Neural cell (in vitro differentiated cells): Measurements from ENCODE around the gene ITGB3. TPM values are rescaled to one million over a fixed set of nuclear protein-coding genes. Genes with fewer than 3 reads are reported as not detected.

ENCODE experiments used
- H2AFZ ChIP-seq: fragments of 200-600, 300-800 bp; sonication (generic), shearing (Covaris generic); 2 replicates; pipeline ENCODE4 v1.6.0; 2014; ENCODE audit warnings: low read depth, mild to moderate bottlenecking, antibody characterized with exemption, low read length, moderate library complexity
- H3F3A ChIP-seq: fragments of 200-600 bp; shearing (Covaris generic); 2 replicates; pipeline ENCODE4 v1.6.1; 2016; ENCODE audit warnings: mild to moderate bottlenecking, moderate library complexity, mixed read lengths, antibody characterized with exemption, low read length; ENCODE audit not compliant: insufficient read depth, poor library complexity, severe bottlenecking
- H3K27ac ChIP-seq: fragments of 200-600, 300-800 bp; sonication (generic), shearing (Covaris generic); 2 replicates; pipeline ENCODE4 v1.5.1; 2014; ENCODE audit warnings: mild to moderate bottlenecking, low read length, moderate library complexity
- H3K27me3 ChIP-seq: fragments of 300-800, 200-600 bp; sonication (generic), shearing (Covaris generic); 2 replicates; pipeline ENCODE4 v1.6.0; 2014; ENCODE audit warnings: mild to moderate bottlenecking, low read depth, low read length, moderate library complexity; ENCODE audit not compliant: insufficient read depth
- H3K36me3 ChIP-seq: fragments of 300-800, 200-600 bp; sonication (generic), shearing (Covaris generic); 2 replicates; pipeline ENCODE4 v1.5.1; 2014; ENCODE audit warnings: mild to moderate bottlenecking, antibody characterized with exemption, low read length, moderate library complexity; ENCODE audit not compliant: insufficient read depth
- H3K4me2 ChIP-seq: fragments of 300-800, 200-600 bp; sonication (generic), shearing (Covaris generic); 2 replicates; pipeline ENCODE4 v1.6.0; 2014; ENCODE audit warnings: mild to moderate bottlenecking, low read length
- H3K4me3 ChIP-seq: fragments of 300-800, 200-600 bp; sonication (generic), shearing (Covaris generic); 2 replicates; pipeline ENCODE4 v1.5.1; 2014; ENCODE audit warnings: mild to moderate bottlenecking, low read length, moderate library complexity
- H3K79me2 ChIP-seq: fragments of 200-600 bp; shearing (Covaris generic); replicated peaks from 2 replicates; pipeline ENCODE4 v1.6.0; 2014; ENCODE audit warnings: mild to moderate bottlenecking, low read length, moderate library complexity; ENCODE audit not compliant: insufficient read depth
- H3K9ac ChIP-seq: fragments of 300-800, 200-600 bp; sonication (generic), shearing (Covaris generic); 2 replicates; pipeline ENCODE4 v1.6.1; 2016; ENCODE audit warnings: mild to moderate bottlenecking, low read length, mixed read lengths
- H3K9me2 ChIP-seq: fragments of 200-600 bp; shearing (Covaris generic); 2 replicates; pipeline ENCODE4 v1.6.1; 2016; ENCODE audit warnings: mild to moderate bottlenecking, low read length, mixed read lengths; ENCODE audit not compliant: insufficient read depth
- H3K9me3 ChIP-seq: fragments of 200-600, 300-800 bp; sonication (generic), shearing (Covaris generic); 2 replicates; pipeline ENCODE4 v1.6.1; 2016; ENCODE audit warnings: mild to moderate bottlenecking, mixed run types, low read length, moderate library complexity, mixed read lengths
- H4K20me1 ChIP-seq: fragments of 200-600 bp; shearing (Covaris generic); 2 replicates; pipeline ENCODE4 v1.6.1; 2016; ENCODE audit warnings: mild to moderate bottlenecking, mixed run types; ENCODE audit not compliant: insufficient read depth
- EP300 ChIP-seq: fragments of 450-650 bp; conservative IDR thresholded peaks from 2 replicates; pipeline ENCODE4 v1.6.1; 2014; ENCODE audit warnings: antibody characterized with exemption, mild to moderate bottlenecking, moderate library complexity; ENCODE audit not compliant: poor library complexity, severe bottlenecking
- EZH2 ChIP-seq: fragments of 200-600, 300-800 bp; shearing (Covaris generic), sonication (generic); IDR thresholded peaks from 2 replicates; pipeline ENCODE4 v1.6.1; 2014; ENCODE audit warnings: antibody characterized with exemption, low read length, borderline replicate concordance, mild to moderate bottlenecking; ENCODE audit not compliant: insufficient read depth, poor library complexity, severe bottlenecking
- MXI1 ChIP-seq: fragments of 450-650 bp; conservative IDR thresholded peaks from 2 replicates; pipeline ENCODE4 v1.6.1; 2014; ENCODE audit warnings: antibody characterized with exemption, mild to moderate bottlenecking; ENCODE audit not compliant: poor library complexity, severe bottlenecking
- POLR2AphosphoS5 ChIP-seq: IDR thresholded peaks from 2 replicates; pipeline ENCODE4 v1.6.1; 2012
- RAD21 ChIP-seq: fragments of 450-650 bp; conservative IDR thresholded peaks from 2 replicates; pipeline ENCODE4 v1.6.1; 2014; ENCODE audit warnings: antibody characterized with exemption, mild to moderate bottlenecking, moderate library complexity
- SMC3 ChIP-seq: fragments of 450-650 bp; conservative IDR thresholded peaks from 2 replicates; pipeline ENCODE4 v1.6.1; 2014; ENCODE audit warnings: antibody characterized with exemption, mild to moderate bottlenecking, moderate library complexity; ENCODE audit not compliant: poor library complexity
- TAF1 ChIP-seq: IDR thresholded peaks from 2 replicates; pipeline ENCODE4 v1.6.1; 2012; ENCODE audit warnings: low read depth
- polyA plus RNA-seq: library from polyadenylated mRNA; depleted of rRNA; stranded (reverse); fragments of >200 nt; gene quantifications from 2 replicates; pipeline ENCODE4 v1.2.3, GENCODE V29; 2014
- TF ChIP-seq, protein P1 (sequence below): fragments of 450-650 bp; IDR thresholded peaks from 2 replicates; pipeline ENCODE4 v1.5.1; 2014; ENCODE audit warnings: antibody characterized with exemption, mild to moderate bottlenecking, moderate library complexity; ENCODE audit not compliant: poor library complexity, severe bottlenecking
- TF ChIP-seq, protein P2 (sequence below): IDR thresholded peaks from 2 replicates; pipeline ENCODE4 v1.6.1; 2012; ENCODE audit warnings: borderline replicate concordance

Gene ITGB3
- polyA plus RNA-seq, 1 donor from 2014 or later = not detected

DNA sequence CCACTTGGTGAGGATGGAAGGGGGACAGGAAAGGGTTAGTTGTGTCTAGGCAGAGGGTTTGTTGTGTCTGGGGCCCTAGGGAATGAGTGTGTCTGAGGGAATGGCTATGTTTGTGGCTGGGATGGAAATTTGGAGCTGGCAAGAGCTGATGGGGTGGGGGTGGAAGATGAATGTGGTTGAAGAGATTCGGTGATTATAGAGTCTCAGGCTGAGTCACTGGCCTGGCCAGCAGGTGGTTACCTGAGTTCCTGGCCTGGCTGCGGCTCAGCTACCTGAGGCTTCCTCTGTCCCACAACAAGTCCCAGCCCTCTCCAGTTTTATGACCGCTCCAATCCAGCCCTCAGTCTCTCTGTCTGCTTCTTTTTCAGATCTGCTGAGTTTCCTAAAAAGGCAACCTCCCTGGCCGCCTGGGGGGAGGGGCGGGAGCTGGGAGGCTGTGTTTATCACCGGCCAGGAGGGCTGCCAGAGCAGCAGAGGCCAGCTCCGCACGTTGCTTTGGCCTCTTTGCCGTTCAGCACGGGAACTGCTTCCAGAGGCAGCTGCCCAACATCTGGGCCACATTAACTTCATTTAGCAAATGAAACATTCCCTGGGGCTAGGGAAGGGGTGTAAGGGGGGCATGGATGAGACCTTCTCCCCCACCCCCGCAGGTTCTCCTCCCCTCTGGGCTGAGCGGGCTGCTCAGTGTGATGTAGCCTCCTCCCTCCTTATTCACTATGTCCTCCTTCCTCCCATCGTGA lies 21.8 kb downstream of the ITGB3 start:
- no peak overlapping the region for H2AFZ ChIP-seq
- H3K4me3 ChIP-seq = no peak overlapping the region

DNA sequence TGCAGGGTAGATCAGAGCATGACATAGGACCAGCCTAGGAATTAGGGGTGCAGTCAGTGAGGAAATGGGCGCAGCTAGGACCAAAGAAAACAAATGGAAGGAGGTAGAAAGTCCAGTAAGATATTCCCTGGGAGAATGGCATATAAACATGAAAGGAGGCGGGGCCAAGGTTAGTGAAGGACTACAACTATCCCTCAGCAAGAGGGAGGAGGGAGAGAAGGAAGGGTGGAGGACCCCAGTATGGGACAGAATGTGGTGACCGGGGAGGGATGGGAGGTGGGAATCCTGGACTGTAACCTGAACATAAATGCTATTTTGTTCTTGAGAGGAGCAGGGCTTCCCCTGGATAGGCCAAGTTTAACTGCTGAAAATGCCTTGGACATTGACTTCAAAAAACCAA lies 22.8 kb downstream of the ITGB3 start:
- Histone ChIP-seq H2AFZ (no peak overlapping the region), H3K79me2 (no peaks in the 10 kb centered on the region), H3K4me3 (no peak overlapping the region), H3K9me3 (no peaks in the 10 kb centered on the region), H4K20me1 (no peaks in the 10 kb centered on the region), H3F3A (no peaks in the 10 kb centered on the region), H3K4me2 (no peak overlapping the region), H3K9me2 (no peaks in the 10 kb centered on the region), H3K27ac (no peak overlapping the region), H3K9ac (no peak overlapping the region), H3K27me3 (no peaks in the 10 kb centered on the region), H3K36me3 (no peaks in the 10 kb centered on the region)
- TF ChIP-seq, protein P1, sequence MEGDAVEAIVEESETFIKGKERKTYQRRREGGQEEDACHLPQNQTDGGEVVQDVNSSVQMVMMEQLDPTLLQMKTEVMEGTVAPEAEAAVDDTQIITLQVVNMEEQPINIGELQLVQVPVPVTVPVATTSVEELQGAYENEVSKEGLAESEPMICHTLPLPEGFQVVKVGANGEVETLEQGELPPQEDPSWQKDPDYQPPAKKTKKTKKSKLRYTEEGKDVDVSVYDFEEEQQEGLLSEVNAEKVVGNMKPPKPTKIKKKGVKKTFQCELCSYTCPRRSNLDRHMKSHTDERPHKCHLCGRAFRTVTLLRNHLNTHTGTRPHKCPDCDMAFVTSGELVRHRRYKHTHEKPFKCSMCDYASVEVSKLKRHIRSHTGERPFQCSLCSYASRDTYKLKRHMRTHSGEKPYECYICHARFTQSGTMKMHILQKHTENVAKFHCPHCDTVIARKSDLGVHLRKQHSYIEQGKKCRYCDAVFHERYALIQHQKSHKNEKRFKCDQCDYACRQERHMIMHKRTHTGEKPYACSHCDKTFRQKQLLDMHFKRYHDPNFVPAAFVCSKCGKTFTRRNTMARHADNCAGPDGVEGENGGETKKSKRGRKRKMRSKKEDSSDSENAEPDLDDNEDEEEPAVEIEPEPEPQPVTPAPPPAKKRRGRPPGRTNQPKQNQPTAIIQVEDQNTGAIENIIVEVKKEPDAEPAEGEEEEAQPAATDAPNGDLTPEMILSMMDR = no peak
- no peak for TF ChIP-seq TAF1
- no peak for TF ChIP-seq EP300
- TF ChIP-seq RAD21 = no peak
- no peak for TF ChIP-seq SMC3
- TF ChIP-seq MXI1 = no peak
- TF ChIP-seq EZH2 = no peak
- TF ChIP-seq POLR2AphosphoS5 = no peak
- TF ChIP-seq, protein P2, sequence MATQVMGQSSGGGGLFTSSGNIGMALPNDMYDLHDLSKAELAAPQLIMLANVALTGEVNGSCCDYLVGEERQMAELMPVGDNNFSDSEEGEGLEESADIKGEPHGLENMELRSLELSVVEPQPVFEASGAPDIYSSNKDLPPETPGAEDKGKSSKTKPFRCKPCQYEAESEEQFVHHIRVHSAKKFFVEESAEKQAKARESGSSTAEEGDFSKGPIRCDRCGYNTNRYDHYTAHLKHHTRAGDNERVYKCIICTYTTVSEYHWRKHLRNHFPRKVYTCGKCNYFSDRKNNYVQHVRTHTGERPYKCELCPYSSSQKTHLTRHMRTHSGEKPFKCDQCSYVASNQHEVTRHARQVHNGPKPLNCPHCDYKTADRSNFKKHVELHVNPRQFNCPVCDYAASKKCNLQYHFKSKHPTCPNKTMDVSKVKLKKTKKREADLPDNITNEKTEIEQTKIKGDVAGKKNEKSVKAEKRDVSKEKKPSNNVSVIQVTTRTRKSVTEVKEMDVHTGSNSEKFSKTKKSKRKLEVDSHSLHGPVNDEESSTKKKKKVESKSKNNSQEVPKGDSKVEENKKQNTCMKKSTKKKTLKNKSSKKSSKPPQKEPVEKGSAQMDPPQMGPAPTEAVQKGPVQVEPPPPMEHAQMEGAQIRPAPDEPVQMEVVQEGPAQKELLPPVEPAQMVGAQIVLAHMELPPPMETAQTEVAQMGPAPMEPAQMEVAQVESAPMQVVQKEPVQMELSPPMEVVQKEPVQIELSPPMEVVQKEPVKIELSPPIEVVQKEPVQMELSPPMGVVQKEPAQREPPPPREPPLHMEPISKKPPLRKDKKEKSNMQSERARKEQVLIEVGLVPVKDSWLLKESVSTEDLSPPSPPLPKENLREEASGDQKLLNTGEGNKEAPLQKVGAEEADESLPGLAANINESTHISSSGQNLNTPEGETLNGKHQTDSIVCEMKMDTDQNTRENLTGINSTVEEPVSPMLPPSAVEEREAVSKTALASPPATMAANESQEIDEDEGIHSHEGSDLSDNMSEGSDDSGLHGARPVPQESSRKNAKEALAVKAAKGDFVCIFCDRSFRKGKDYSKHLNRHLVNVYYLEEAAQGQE = no peak

More for the DNA sequence above, 21.8 kb downstream of the ITGB3 start:
- no peaks in the 10 kb centered on the region for H4K20me1 ChIP-seq
- no peaks in the 10 kb centered on the region for H3K79me2 ChIP-seq
- TF ChIP-seq SMC3 (no peak), MXI1 (no peak), EZH2 (no peak), RAD21 (no peak), EP300 (no peak), TAF1 (no peak), POLR2AphosphoS5 (no peak)
- TF ChIP-seq, protein P1 = no peak
- TF ChIP-seq, protein P2 = no peak
- H3K9me3 ChIP-seq = no peaks in the 10 kb centered on the region
- H3K27ac ChIP-seq = no peak overlapping the region
- no peaks in the 10 kb centered on the region for H3K36me3 ChIP-seq
- H3K27me3 ChIP-seq = no peaks in the 10 kb centered on the region
- no peaks in the 10 kb centered on the region for H3F3A ChIP-seq
- H3K9ac ChIP-seq = no peak overlapping the region
- H3K9me2 ChIP-seq = no peaks in the 10 kb centered on the region
- H3K4me2 ChIP-seq = no peak overlapping the region
